ENCODE results near the gene FGGY. TPM values are rescaled to one million over a fixed set of nuclear protein-coding genes. Genes with fewer than 3 reads are reported as not detected.

Gene FGGY
- total RNA-seq, 1 experiment from 2014 or later = 6.4 TPM

DNA sequence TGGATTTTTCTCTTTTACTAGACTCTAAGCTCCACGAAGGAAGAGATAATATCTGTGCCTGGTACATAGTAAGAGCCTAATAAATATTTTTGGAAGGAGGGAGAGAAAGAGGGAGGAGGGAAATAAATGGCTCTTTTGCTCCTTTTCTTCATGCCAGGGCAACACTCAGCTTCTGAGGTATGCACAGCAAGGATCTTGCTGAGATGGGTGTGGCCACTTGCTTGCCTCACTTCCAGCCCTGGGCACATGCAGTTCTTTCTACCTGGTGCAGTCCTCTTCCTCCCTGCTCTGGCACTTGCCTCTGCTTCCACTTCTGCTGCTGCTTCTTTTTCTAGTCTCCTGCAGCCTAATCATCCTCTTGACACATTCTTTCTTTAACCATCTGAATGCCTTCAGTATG, 148.1 kb downstream of the FGGY start:
- Histone ChIP-seq H3K4me3 (ENCODE audit: low read depth, low read length) (no peak overlapping the region), H3K4me1 (no peaks in the 10 kb centered on the region), H3K36me3 (ENCODE audit: control insufficient read depth, insufficient read depth, low read length) (no peaks in the 10 kb centered on the region; the same call in 1 of the 2 replicates), H3K27me3 (replicated peaks; ENCODE audit: control insufficient read depth, insufficient read depth, low read length) (no peaks in the 10 kb centered on the region), H3K9me3 (no peaks in the 10 kb centered on the region)
- BruUV-seq (replicated peaks) = no TSS peak
- Mint-ChIP-seq H3K27me3 (ENCODE audit: insufficient read depth, unreplicated experiment) (no peaks in the 10 kb centered on the region), H3K27ac (ENCODE audit: unreplicated experiment) (no peak overlapping the region), H3K36me3 (ENCODE audit: insufficient read depth, unreplicated experiment) (no peaks in the 10 kb centered on the region), H3K9me3 (ENCODE audit: unreplicated experiment) (peaks cover 8% of the 10 kb centered on the region), H3K4me3 (ENCODE audit: unreplicated experiment) (no peak overlapping the region), H3K4me1 (ENCODE audit: low read depth, unreplicated experiment) (peaks cover 7% of the 10 kb centered on the region)
- intact Hi-C loops (cut with micrococcal nuclease; ENCODE audit: unreplicated experiment) = no loop called here
- POLR2A ChIA-PET = no interaction called here
- TF ChIP-seq, protein P1, sequence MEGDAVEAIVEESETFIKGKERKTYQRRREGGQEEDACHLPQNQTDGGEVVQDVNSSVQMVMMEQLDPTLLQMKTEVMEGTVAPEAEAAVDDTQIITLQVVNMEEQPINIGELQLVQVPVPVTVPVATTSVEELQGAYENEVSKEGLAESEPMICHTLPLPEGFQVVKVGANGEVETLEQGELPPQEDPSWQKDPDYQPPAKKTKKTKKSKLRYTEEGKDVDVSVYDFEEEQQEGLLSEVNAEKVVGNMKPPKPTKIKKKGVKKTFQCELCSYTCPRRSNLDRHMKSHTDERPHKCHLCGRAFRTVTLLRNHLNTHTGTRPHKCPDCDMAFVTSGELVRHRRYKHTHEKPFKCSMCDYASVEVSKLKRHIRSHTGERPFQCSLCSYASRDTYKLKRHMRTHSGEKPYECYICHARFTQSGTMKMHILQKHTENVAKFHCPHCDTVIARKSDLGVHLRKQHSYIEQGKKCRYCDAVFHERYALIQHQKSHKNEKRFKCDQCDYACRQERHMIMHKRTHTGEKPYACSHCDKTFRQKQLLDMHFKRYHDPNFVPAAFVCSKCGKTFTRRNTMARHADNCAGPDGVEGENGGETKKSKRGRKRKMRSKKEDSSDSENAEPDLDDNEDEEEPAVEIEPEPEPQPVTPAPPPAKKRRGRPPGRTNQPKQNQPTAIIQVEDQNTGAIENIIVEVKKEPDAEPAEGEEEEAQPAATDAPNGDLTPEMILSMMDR (IDR thresholded peaks at IDR 0.05; ENCODE audit: insufficient read depth in 1 of 2, low read depth in 1 of 2, low read length in 1 of 2, severe bottlenecking in 1 of 2, unreplicated experiment in 1 of 2) = no peak
- DNase-seq = no peak
- CTCF ChIA-PET = no interaction called here

DNA sequence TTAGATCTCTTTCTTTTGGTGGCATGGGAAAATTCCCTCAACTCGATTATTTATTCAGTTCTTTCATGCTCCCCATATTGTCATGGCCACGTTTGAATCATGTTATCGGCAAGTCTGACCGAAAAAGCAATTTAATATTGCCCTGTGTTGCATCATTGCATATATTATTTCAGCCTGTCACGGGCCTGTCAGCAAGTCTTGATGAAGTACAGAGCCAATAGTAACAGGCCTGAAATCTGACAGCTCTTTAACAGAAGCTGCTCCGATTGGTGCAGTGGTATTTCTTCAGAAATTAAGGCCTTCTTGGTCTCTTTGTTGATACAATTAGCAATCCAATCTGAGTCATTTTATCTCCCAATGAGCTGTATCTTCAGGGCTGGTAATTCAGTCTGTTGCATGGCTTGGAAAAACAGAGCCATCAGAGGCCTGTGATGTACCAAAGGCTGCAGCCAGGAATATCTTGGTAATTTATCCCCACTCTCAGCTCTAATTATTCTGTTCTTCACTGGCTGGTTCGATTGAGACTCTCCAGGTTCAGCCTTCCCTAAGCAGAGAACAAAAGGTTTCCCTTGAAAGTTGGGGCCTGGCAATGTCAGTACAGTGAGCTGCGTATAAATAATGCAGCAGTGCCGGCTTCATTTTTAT, 149.5 kb downstream of the FGGY start:
- Histone ChIP-seq H3K27me3 (replicated peaks; ENCODE audit: control insufficient read depth, insufficient read depth, low read length) (no peaks in the 10 kb centered on the region), H3K36me3 (ENCODE audit: control insufficient read depth, insufficient read depth, low read length) (no peaks in the 10 kb centered on the region; the same call in 1 of the 2 replicates), H3K9me3 (no peaks in the 10 kb centered on the region), H3K4me3 (ENCODE audit: low read depth, low read length) (no peak overlapping the region), H3K4me1 (no peaks in the 10 kb centered on the region)
- ChIA-PET CTCF (no interaction called here), POLR2A (no interaction called here)
- H3K27me3 Mint-ChIP-seq (ENCODE audit: insufficient read depth, unreplicated experiment) = no peaks in the 10 kb centered on the region
- H3K4me1 Mint-ChIP-seq (ENCODE audit: low read depth, unreplicated experiment) = peaks cover 7% of the 10 kb centered on the region
- no peak overlapping the region for H3K27ac Mint-ChIP-seq (ENCODE audit: unreplicated experiment)
- H3K9me3 Mint-ChIP-seq (ENCODE audit: unreplicated experiment) = peaks cover 8% of the 10 kb centered on the region
- DNase-seq = no peak
- H3K4me3 Mint-ChIP-seq (ENCODE audit: unreplicated experiment) = no peak overlapping the region
- TF ChIP-seq, protein P1 (IDR thresholded peaks at IDR 0.05; ENCODE audit: insufficient read depth in 1 of 2, low read depth in 1 of 2, low read length in 1 of 2, severe bottlenecking in 1 of 2, unreplicated experiment in 1 of 2) = no peak
- no peaks in the 10 kb centered on the region for H3K36me3 Mint-ChIP-seq (ENCODE audit: insufficient read depth, unreplicated experiment)
- no TSS peak for BruUV-seq (replicated peaks)
- intact Hi-C loops (cut with micrococcal nuclease; ENCODE audit: unreplicated experiment) = no loop called here

- Histone ChIP-seq H3K4me3 (ENCODE audit: low read depth, low read length) (no peak overlapping the region), H3K9me3 (no peaks in the 10 kb centered on the region), H3K27me3 (replicated peaks; ENCODE audit: control insufficient read depth, insufficient read depth, low read length) (no peaks in the 10 kb centered on the region), H3K36me3 (ENCODE audit: control insufficient read depth, insufficient read depth, low read length) (no peaks in the 10 kb centered on the region), H3K4me1 (no peaks in the 10 kb centered on the region; the same call in 1 of the 2 replicates)
- DNase-seq = no peak
- Mint-ChIP-seq H3K36me3 (ENCODE audit: insufficient read depth, unreplicated experiment) (no peaks in the 10 kb centered on the region), H3K27me3 (ENCODE audit: insufficient read depth, unreplicated experiment) (no peaks in the 10 kb centered on the region), H3K4me1 (ENCODE audit: low read depth, unreplicated experiment) (peaks cover 7% of the 10 kb centered on the region), H3K9me3 (ENCODE audit: unreplicated experiment) (peaks cover 10% of the 10 kb centered on the region), H3K4me3 (ENCODE audit: unreplicated experiment) (peak overlapping the region; percentile 3), H3K27ac (ENCODE audit: unreplicated experiment) (no peak overlapping the region)
- intact Hi-C loops (cut with micrococcal nuclease; ENCODE audit: unreplicated experiment) = no loop called here
- ChIA-PET POLR2A (no interaction called here), CTCF (no interaction called here)
- BruUV-seq (replicated peaks) = no TSS peak
- TF ChIP-seq, protein P1 (IDR thresholded peaks at IDR 0.05; ENCODE audit: insufficient read depth in 1 of 2, low read depth in 1 of 2, low read length in 1 of 2, severe bottlenecking in 1 of 2, unreplicated experiment in 1 of 2) = no peak
Measured at GRCh38 chr1:59452026-59452425, 155.1 kb downstream of the FGGY start.

Data from Caco-2 (cell line).